Calu3 (cell line): ENCODE measurements around the gene AMBRA1. TPM values are rescaled to one million over a fixed set of nuclear protein-coding genes. Genes with fewer than 3 reads are reported as not detected.
A peak's percentile ranks its signal among the peaks of the same experiment; 100 is the strongest.

Source experiments
- BruUV-seq: library from RNA; stranded (reverse); fragments of 400-500 nt; replicated peaks from 2 replicates; lab custom pipeline; 2021; lab: Mats Ljungman, UMichigan
- CTCF ChIA-PET: fragments of 300-600 bp; sonication (Branson Sonifier 250); formaldehyde crosslinking; loops from one replicate; lab custom pipeline; 2022; ENCODE audit warnings: antibody characterized with exemption; lab: Charles Lee
- DNase-seq: peaks from one replicate; pipeline ENCODE4 v3.0.0; 2022
- H3K27ac Mint-ChIP-seq: one replicate; pipeline ENCODE4 v1.8.0; 2022; ENCODE audit warnings: mixed read lengths; ENCODE audit not compliant: unreplicated experiment
- H3K27me3 Mint-ChIP-seq: one replicate; pipeline ENCODE4 v1.8.0; 2022; ENCODE audit warnings: mixed read lengths; ENCODE audit not compliant: unreplicated experiment
- H3K36me3 Mint-ChIP-seq: one replicate; pipeline ENCODE4 v1.8.0; 2022; ENCODE audit warnings: mild to moderate bottlenecking, moderate library complexity, mixed read lengths; ENCODE audit not compliant: insufficient read depth, unreplicated experiment
- H3K4me1 Mint-ChIP-seq: one replicate; pipeline ENCODE4 v1.8.0; 2022; ENCODE audit warnings: mild to moderate bottlenecking, low read depth, mixed read lengths; ENCODE audit not compliant: unreplicated experiment
- H3K4me3 Mint-ChIP-seq: one replicate; pipeline ENCODE4 v1.8.0; 2022; ENCODE audit warnings: mild to moderate bottlenecking, low read depth, moderate library complexity, mixed read lengths; ENCODE audit not compliant: unreplicated experiment
- H3K9me3 Mint-ChIP-seq: one replicate; pipeline ENCODE4 v1.8.0; 2022; ENCODE audit warnings: low read depth, mixed read lengths; ENCODE audit not compliant: unreplicated experiment
- intact Hi-C: fragments of 100-400 bp; cut with micrococcal nuclease; formaldehyde crosslinking; loops from one replicate; pipeline ENCODE4 v1.10.0; 2022; ENCODE audit not compliant: unreplicated experiment
- total RNA-seq: library from RNA; stranded (reverse); gene quantifications from 2 replicates; pipeline ENCODE4 v1.2.3, GENCODE V29; 2022
- TF ChIP-seq, protein P1 (sequence below): fragments of 200-600 bp; IDR thresholded peaks from one replicate; pipeline ENCODE4 v1.8.0; 2022; ENCODE audit warnings: antibody characterized with exemption; ENCODE audit not compliant: unreplicated experiment

AMBRA1 gene
- total RNA-seq, 1 experiment from 2014 or later = 35.0 TPM

DNA sequence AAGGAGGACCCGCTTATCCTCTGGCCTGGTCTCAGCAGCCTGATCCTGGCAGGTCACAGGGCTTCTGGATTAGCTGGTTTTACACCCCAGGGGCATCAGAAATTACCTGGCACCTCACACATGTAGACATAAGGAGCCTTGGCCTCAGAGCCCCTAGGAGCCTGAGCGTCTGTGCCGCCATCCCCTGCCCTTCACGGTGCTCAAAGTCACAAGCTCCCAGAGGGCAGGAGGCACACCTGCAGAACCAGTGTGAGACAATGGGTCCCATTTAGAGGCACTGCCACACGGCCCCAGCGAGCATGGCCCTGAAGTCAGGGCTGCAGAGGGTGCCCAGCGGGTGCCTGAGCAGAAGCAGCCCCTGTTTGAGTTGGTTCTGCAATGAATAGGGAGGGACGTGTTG lies 242.7 kb downstream of the AMBRA1 start:
- BruUV-seq = no TSS peak

DNA sequence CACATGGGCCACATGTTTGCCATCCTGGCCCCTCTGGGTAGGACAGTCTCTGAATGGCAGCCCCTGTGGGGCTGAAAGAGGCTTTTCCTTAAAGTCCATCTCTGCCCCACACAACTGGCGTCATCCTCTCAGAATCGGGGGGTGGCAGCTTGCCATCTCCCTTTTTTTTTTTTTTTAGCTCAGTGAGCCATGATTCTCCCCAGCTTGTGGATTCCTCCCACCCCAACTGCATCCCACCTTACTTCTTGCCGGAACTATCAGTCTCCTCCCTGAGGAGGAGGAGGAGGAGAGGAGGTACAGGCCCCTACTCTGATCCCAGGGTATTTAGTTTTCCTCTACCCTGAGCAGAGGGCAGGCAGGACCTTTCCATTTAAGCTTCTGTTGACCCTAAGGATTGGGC lies 243.1 kb downstream of the AMBRA1 start:
- Mint-ChIP-seq H3K27me3 (peaks cover 17% of the 10 kb centered on the region), H3K36me3 (peaks cover 23% of the 10 kb centered on the region), H3K27ac (no peak overlapping the region), H3K9me3 (no peaks in the 10 kb centered on the region), H3K4me3 (no peak overlapping the region), H3K4me1 (peaks cover 20% of the 10 kb centered on the region)
- intact Hi-C loops = no loop called here
- CTCF ChIA-PET = interaction anchor here (0.8 kb wide), 1 partner anchor 13 kb away, joined by 3 read pairs; no protein-coding TSS in a partner anchor
- TF ChIP-seq, protein P1, sequence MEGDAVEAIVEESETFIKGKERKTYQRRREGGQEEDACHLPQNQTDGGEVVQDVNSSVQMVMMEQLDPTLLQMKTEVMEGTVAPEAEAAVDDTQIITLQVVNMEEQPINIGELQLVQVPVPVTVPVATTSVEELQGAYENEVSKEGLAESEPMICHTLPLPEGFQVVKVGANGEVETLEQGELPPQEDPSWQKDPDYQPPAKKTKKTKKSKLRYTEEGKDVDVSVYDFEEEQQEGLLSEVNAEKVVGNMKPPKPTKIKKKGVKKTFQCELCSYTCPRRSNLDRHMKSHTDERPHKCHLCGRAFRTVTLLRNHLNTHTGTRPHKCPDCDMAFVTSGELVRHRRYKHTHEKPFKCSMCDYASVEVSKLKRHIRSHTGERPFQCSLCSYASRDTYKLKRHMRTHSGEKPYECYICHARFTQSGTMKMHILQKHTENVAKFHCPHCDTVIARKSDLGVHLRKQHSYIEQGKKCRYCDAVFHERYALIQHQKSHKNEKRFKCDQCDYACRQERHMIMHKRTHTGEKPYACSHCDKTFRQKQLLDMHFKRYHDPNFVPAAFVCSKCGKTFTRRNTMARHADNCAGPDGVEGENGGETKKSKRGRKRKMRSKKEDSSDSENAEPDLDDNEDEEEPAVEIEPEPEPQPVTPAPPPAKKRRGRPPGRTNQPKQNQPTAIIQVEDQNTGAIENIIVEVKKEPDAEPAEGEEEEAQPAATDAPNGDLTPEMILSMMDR = no peak
- BruUV-seq = no TSS peak
- DNase-seq = no peak

More for the DNA sequence above, 242.7 kb downstream of the AMBRA1 start:
- intact Hi-C loops = no loop called here
- Mint-ChIP-seq H3K4me1 (peaks cover 20% of the 10 kb centered on the region), H3K36me3 (peaks cover 23% of the 10 kb centered on the region), H3K9me3 (no peaks in the 10 kb centered on the region), H3K4me3 (no peak overlapping the region), H3K27me3 (peaks cover 12% of the 10 kb centered on the region), H3K27ac (no peak overlapping the region)
- CTCF ChIA-PET = interaction anchor here (0.8 kb wide), 1 partner anchor 12 kb away, joined by 3 read pairs; no protein-coding TSS in a partner anchor
- TF ChIP-seq, protein P1 = no peak
- DNase-seq = no peak

DNA sequence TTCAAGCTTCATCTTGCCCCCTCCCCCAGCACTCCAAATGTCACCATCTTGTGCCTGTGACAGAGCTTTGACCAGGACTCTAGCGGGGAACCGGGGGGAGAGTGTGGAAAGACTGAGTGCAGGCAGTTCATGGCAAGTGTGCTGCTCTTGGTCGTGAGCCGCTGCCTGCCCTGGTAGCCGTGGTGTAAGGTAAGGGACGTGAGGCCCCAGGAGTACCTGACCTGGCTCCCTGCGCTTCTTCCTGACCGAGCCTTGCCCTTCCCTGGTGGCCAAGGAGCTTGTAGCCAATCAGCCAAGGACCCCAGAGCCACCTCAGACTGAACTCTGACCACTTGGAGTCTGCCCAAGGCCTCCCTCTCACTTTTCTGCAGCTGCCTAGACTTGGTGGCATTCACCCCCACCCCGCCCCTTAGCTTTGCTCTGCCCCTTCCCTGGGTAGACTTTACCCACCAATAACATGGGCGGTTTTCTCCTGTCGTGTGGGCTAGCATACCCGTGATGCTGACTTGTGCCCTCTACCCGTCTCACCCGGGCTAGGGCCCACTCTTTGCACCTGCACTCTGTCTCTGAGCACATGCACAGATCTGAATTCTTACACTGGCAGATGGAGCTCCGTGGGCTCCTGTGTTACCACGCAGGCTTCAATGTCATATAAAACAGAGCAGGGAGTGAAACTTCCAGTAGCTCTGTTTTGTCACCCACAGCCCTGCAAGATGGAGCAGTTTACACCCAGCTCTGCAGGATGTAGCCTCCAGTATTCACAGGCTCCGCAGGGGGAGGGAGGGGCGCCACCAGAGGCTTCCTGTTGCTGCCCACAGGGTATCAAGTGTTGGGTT lies 245.0 kb downstream of the AMBRA1 start:
- DNase-seq = no peak
- Mint-ChIP-seq H3K4me1 (peaks cover 20% of the 10 kb centered on the region), H3K4me3 (peak overlapping the region; percentile 50), H3K9me3 (no peaks in the 10 kb centered on the region), H3K27me3 (peaks cover 36% of the 10 kb centered on the region), H3K27ac (peak overlapping the region; percentile 39), H3K36me3 (peaks cover 23% of the 10 kb centered on the region)
- TF ChIP-seq, protein P1 = no peak
- intact Hi-C loops = no loop called here
- CTCF ChIA-PET = interaction anchor here (1.5 kb wide), 1 partner anchor 14 kb away, joined by 8 read pairs; no protein-coding TSS in a partner anchor
- BruUV-seq = no TSS peak

DNA sequence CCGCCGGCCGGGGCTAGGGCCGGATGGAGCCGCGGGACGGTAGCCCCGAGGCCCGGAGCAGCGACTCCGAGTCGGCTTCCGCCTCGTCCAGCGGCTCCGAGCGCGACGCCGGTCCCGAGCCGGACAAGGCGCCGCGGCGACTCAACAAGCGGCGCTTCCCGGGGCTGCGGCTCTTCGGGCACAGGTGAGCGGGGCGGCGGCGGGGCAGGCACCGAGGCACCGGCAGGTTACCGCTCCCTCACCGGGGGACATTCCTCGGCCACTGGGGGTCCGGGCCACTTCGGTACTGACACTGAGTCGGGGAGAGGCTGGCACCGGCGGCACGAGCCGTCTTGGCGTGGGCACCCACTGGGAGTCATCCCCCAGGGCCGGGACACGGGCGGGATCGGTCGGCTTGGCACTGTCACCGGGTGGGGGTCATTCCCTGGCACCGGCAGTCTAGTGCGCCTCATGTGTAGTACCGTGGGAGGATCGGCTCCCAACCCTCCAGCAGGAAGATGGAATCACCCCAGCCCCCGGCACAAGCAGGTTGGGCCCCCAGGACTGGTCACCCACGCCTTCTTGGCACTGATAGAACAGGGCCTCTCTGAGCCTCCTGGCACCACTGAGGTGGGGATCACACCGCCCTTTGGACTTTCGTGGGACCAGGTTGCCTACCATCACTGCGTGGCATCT lies 246.0 kb downstream of the AMBRA1 start:
- DNase-seq = peak; percentile 21
- Mint-ChIP-seq H3K4me1 (peaks cover 20% of the 10 kb centered on the region), H3K27ac (no peak overlapping the region), H3K9me3 (no peaks in the 10 kb centered on the region), H3K27me3 (peaks cover 46% of the 10 kb centered on the region), H3K4me3 (peak overlapping the region; percentile 50), H3K36me3 (peaks cover 23% of the 10 kb centered on the region)
- CTCF ChIA-PET = interaction anchor here (0.6 to 1.6 kb wide), 3 partner anchors 15 to 42 kb away, joined by 3 to 8 read pairs (median 3); no protein-coding TSS in a partner anchor
- no TSS peak for BruUV-seq
- TF ChIP-seq, protein P1 = no peak
- intact Hi-C loops = no loop called here
